RWPE2 (cell line): Measurements from ENCODE around the gene GNAO1.
A peak's percentile ranks its signal among the peaks of the same experiment; 100 is the strongest.

ENCODE experiments used
- ATAC-seq: fragments of 200-7000 bp; cut with Tn5 transposase; 3 replicates; pipeline ENCODE4 v1.9.1; 2021; ENCODE audit warnings: low read depth
- DNase-seq: peaks from one replicate; pipeline ENCODE4 v3.0.0-alpha.2; 2020; ENCODE audit warnings: low spot score
- H3K27ac ChIP-seq: fragments of 450-650 bp; 2 replicates; pipeline ENCODE4 v1.5.1; 2017; ENCODE audit warnings: mild to moderate bottlenecking; ENCODE audit not compliant: poor library complexity, severe bottlenecking
- H3K27me3 ChIP-seq: fragments of 250-450 bp; sonication (Bioruptor Pico); 2 replicates; pipeline ENCODE4 v1.5.1; 2021; ENCODE audit warnings: mild to moderate bottlenecking, moderate library complexity; ENCODE audit not compliant: insufficient read depth, poor library complexity, severe bottlenecking
- H3K36me3 ChIP-seq: fragments of 250-450 bp; sonication (Bioruptor Pico); 2 replicates; pipeline ENCODE4 v1.5.1; 2020; ENCODE audit warnings: low read depth, mild to moderate bottlenecking, moderate library complexity
- H3K4me1 ChIP-seq: fragments of 250-450 bp; sonication (Bioruptor Pico); 2 replicates; pipeline ENCODE4 v1.5.1; 2021; ENCODE audit warnings: mild to moderate bottlenecking, moderate library complexity; ENCODE audit not compliant: insufficient read depth, poor library complexity, severe bottlenecking
- H3K4me3 ChIP-seq: fragments of 250-450 bp; sonication (Bioruptor Pico); 2 replicates; pipeline ENCODE4 v1.5.1; 2021; ENCODE audit warnings: mild to moderate bottlenecking, moderate library complexity; ENCODE audit not compliant: severe bottlenecking
- H3K9me3 ChIP-seq: fragments of 250-450 bp; sonication (Bioruptor Pico); 2 replicates; pipeline ENCODE4 v1.5.1; 2021; ENCODE audit warnings: mild to moderate bottlenecking, moderate library complexity; ENCODE audit not compliant: severe bottlenecking
- TF ChIP-seq, protein P1 (sequence below): fragments of 450-650 bp; IDR thresholded peaks from one replicate; pipeline ENCODE4 v1.5.1; 2017; ENCODE audit warnings: mild to moderate bottlenecking, moderate library complexity; ENCODE audit not compliant: poor library complexity, severe bottlenecking

GNAO1 gene

DNA sequence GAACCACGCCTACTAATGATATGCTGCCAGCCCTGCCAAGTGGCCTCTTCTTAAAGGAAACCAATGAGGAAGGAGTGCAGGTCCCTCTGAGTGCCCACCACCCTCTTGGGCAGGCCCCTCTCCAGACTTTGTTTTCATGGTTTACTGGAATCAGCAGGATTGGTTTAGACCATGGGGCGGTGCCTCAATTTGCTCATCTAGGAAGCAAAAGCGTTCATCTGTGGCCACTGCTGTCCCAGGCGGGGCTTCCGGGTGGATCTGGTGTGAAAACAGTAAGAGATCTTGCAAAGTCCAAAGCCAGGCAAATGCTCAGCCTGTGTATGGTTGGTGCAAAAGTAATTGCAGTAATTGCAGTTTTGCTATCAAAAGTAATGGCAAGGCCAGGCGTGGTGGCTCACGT, 162.7 kb downstream of the GNAO1 start:
- ATAC-seq (no peak), DNase-seq (no peak)
- H3K4me3 ChIP-seq: no peak overlapping the region
- H3K4me1 ChIP-seq: peaks cover 3% of the 10 kb centered on the region
- H3K27ac ChIP-seq: no peak overlapping the region
- H3K27me3 ChIP-seq: no peaks in the 10 kb centered on the region
- no peaks in the 10 kb centered on the region for H3K36me3 ChIP-seq
- H3K9me3 ChIP-seq: no peaks in the 10 kb centered on the region
- TF ChIP-seq, protein P1, sequence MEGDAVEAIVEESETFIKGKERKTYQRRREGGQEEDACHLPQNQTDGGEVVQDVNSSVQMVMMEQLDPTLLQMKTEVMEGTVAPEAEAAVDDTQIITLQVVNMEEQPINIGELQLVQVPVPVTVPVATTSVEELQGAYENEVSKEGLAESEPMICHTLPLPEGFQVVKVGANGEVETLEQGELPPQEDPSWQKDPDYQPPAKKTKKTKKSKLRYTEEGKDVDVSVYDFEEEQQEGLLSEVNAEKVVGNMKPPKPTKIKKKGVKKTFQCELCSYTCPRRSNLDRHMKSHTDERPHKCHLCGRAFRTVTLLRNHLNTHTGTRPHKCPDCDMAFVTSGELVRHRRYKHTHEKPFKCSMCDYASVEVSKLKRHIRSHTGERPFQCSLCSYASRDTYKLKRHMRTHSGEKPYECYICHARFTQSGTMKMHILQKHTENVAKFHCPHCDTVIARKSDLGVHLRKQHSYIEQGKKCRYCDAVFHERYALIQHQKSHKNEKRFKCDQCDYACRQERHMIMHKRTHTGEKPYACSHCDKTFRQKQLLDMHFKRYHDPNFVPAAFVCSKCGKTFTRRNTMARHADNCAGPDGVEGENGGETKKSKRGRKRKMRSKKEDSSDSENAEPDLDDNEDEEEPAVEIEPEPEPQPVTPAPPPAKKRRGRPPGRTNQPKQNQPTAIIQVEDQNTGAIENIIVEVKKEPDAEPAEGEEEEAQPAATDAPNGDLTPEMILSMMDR: no peak

DNA sequence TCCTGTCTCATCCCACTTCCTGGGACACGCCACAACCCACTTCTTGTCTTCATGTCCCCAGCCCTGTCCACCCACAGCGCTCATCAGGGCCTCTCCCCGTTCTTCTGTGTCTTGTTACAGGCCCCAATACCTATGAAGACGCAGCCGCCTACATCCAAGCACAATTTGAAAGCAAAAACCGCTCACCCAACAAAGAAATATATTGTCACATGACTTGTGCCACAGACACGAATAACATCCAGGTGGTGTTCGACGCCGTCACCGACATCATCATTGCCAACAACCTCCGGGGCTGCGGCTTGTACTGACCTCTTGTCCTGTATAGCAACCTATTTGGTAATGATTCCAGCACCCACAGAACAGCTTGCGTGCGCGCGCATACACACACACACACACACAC, 163.5 kb downstream of the GNAO1 start:
- Histone ChIP-seq H3K4me3 (no peak overlapping the region), H3K36me3 (no peaks in the 10 kb centered on the region), H3K9me3 (no peaks in the 10 kb centered on the region), H3K27me3 (no peaks in the 10 kb centered on the region), H3K4me1 (peaks cover 3% of the 10 kb centered on the region), H3K27ac (no peak overlapping the region)
- TF ChIP-seq, protein P1: no peak
- ATAC-seq (no peak), DNase-seq (no peak)

DNA sequence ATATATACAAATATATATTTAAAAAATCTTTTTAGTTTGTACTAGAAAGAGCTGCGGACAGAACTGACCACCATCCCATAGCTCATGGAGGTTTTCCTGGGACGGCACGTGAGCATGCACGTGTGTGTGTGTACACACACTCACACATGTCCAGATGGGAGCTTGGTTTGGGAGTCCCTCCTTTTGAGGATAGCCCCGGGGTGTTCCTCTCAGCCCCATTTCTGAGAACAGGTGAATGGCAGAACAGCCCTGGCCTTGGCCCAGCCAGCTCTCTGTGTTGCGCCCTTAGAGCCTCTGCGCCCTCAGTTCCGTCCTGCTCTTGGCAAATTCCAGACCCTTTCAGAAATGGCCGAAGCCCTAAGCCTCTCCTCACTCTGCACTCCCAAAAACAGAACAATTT, 163.9 kb downstream of the GNAO1 start:
- Histone ChIP-seq H3K9me3 (no peaks in the 10 kb centered on the region), H3K27ac (no peak overlapping the region), H3K36me3 (no peaks in the 10 kb centered on the region), H3K27me3 (no peaks in the 10 kb centered on the region), H3K4me1 (peaks cover 3% of the 10 kb centered on the region), H3K4me3 (no peak overlapping the region)
- DNase-seq (no peak), ATAC-seq (no peak)
- TF ChIP-seq, protein P1: no peak

DNA sequence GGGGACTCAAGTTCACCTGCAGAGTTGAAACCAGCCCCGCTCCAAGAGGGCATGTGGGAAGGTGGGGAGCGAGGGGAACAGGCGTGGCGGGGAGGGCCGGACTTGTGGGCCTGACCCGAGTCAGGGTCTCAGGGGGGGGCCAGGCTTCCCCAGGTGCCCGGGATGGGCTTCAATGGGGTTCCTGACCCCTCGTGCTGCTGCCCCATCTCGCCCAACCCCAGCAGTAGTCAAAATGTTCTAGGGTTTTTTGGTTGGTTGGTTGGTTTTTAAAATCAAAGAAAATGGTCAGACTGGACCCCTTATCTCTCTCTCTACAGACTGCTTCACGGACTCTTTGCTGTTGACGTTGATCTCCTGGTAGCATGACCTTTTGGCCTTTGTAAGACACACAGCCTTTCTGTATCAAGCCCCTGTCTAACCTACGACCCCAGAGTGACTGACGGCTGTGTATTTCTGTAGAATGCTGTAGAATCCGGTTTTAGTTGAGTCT, 164.5 kb downstream of the GNAO1 start:
- no peaks in the 10 kb centered on the region for H3K9me3 ChIP-seq
- H3K4me1 ChIP-seq: peaks cover 3% of the 10 kb centered on the region
- no peak overlapping the region for H3K4me3 ChIP-seq
- peak overlapping the region; percentile 60 for H3K27ac ChIP-seq
- ATAC-seq (no peak), DNase-seq (no peak)
- H3K27me3 ChIP-seq: no peaks in the 10 kb centered on the region
- H3K36me3 ChIP-seq: no peaks in the 10 kb centered on the region
- TF ChIP-seq, protein P1: no peak

DNA sequence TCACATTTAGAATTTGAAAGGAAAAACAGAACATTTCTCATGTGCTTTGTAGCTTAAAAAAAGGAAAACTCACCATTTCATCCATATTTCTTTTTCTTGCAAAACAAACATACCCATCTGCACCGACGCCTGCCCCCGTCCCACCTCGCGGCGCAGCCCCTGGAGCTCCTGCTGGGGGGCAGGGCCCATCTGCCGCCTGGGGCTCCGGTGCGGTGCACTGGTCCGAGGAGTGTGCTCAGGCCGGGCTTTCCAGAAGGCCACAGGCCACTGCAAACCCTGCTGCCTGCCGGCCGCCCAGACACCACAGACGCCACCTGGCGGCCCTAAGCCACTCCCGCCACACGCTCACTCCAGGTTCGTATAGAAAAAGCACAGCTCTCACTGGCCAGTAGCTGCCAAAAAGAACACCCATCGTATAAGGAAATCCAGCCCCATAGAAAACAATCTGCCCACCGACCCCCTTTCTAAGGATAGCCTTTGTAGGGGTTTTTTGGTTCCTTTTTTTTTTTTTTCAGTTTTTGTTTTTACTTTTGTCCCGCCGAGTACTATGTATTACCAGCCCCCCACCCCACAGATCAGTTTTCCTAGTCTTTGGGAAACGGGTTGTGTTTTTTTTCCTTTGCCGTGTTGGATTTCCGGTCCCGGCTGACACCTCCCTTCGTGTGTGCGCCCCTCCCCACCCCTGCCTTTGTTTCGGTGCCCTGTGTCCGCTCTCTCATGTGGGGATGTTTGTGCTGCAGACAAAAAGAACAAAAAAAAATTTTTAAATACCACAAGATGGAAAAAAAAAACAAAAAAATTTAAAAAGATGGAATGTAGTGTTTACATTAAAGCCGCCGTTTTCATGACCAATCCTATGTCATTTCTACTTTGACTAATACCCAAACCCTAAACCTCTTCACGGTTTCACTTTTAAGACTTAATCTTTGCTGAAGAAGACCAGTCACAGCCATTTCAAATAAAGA, 165.3 kb downstream of the GNAO1 start:
- peak; percentile 96 for ATAC-seq
- H3K27me3 ChIP-seq: no peaks in the 10 kb centered on the region
- peaks cover 3% of the 10 kb centered on the region for H3K4me1 ChIP-seq
- peak overlapping the region; percentile 60 for H3K27ac ChIP-seq
- peak; percentile 74 for DNase-seq
- no peaks in the 10 kb centered on the region for H3K9me3 ChIP-seq
- H3K36me3 ChIP-seq: no peaks in the 10 kb centered on the region
- TF ChIP-seq, protein P1: peak; percentile 96
- peak overlapping the region; percentile 18 for H3K4me3 ChIP-seq
